ENCODE data around the gene CNKSR1. TPM values are rescaled to one million over a fixed set of nuclear protein-coding genes. Genes with fewer than 3 reads are reported as not detected.

The CNKSR1 gene
- total RNA-seq, 1 donor from 2014 or later = 21.9 TPM

- intact Hi-C loops (cut with DNase I) = no loop called here
- Histone ChIP-seq H3K9me3 (no peaks in the 10 kb centered on the region), H3K4me1 (peaks cover 6% of the 10 kb centered on the region), H3K36me3 (no peaks in the 10 kb centered on the region), H3K27ac (no peak overlapping the region), H3K27me3 (no peaks in the 10 kb centered on the region), H3K4me3 (no peak overlapping the region)
- TF ChIP-seq CTCF (IDR thresholded peaks at IDR 0.05) = no peak
- TF ChIP-seq POLR2A (IDR thresholded peaks at IDR 0.05) = no peak
- no peak for TF ChIP-seq POLR2AphosphoS5 (IDR thresholded peaks at IDR 0.05; ENCODE audit: insufficient read depth in 1 of 2, low read depth in 1 of 2)
- no peak for DNase-seq (ENCODE audit: extremely low spot score in 2 of 2)
Measured at GRCh38 chr1:26184883-26185282, 7.6 kb downstream of the CNKSR1 start.

DNA sequence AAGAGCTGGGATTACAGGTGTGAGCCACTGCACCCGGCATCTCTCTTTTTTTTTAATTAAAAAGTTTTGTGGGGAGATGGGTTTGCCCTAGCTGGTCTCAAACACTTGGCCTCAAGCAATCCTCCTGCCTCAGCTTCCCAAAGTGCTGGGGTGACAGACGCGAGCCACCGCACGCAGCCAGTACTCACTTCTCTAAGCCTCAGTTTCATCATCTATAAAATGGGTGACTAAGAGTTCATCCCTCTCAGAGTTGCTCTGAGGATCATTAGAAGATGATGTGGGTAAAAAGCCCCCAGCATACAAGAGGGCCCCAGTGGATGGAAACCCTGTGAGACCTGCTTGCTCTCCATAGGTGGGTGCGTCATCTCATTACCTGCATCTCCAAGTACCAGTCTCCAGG is 10.6 kb downstream of the CNKSR1 start:
- TF ChIP-seq POLR2AphosphoS5 (IDR thresholded peaks at IDR 0.05; ENCODE audit: insufficient read depth in 1 of 2, low read depth in 1 of 2) = no peak
- no peak for TF ChIP-seq POLR2A (IDR thresholded peaks at IDR 0.05)
- no peak for TF ChIP-seq CTCF (IDR thresholded peaks at IDR 0.05)
- H3K27me3 ChIP-seq = no peaks in the 10 kb centered on the region
- no peaks in the 10 kb centered on the region for H3K36me3 ChIP-seq
- intact Hi-C loops (cut with DNase I) = no loop called here
- H3K9me3 ChIP-seq = no peaks in the 10 kb centered on the region
- DNase-seq (ENCODE audit: extremely low spot score in 2 of 2) = no peak
- H3K4me3 ChIP-seq = no peak overlapping the region
- no peaks in the 10 kb centered on the region for H3K4me1 ChIP-seq
- H3K27ac ChIP-seq = no peak overlapping the region

GRCh38 chr1:26188477-26188876 is 11.2 kb downstream of the CNKSR1 start:
- Histone ChIP-seq H3K27me3 (no peaks in the 10 kb centered on the region), H3K9me3 (no peaks in the 10 kb centered on the region), H3K36me3 (no peaks in the 10 kb centered on the region), H3K4me1 (no peaks in the 10 kb centered on the region), H3K4me3 (no peak overlapping the region), H3K27ac (no peak overlapping the region)
- no peak for DNase-seq (ENCODE audit: extremely low spot score in 2 of 2)
- intact Hi-C loops (cut with DNase I) = no loop called here
- TF ChIP-seq POLR2AphosphoS5 (IDR thresholded peaks at IDR 0.05; ENCODE audit: insufficient read depth in 1 of 2, low read depth in 1 of 2) (no peak), POLR2A (IDR thresholded peaks at IDR 0.05) (no peak), CTCF (IDR thresholded peaks at IDR 0.05) (no peak)

DNA sequence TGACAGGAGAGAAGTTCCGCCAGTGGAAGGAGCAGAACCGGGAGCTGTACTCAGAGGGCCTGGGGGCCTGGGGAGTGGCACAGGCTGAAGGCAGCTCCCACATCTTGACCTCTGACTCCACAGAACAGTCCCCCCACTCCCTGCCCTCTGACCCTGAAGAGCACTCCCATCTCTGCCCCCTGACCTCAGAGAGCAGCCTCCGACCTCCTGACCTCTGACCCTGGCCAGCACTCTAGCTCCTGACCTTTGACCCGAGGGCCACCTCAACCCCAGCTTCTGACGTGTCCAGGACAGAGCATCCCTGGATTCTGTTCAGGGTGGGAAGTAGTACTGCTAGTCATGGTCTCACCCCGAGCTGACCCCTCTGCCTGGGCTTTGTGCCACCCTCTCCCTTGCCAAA is 12.0 kb downstream of the CNKSR1 start:
- no peaks in the 10 kb centered on the region for H3K9me3 ChIP-seq
- no peaks in the 10 kb centered on the region for H3K36me3 ChIP-seq
- TF ChIP-seq CTCF (IDR thresholded peaks at IDR 0.05) = no peak
- TF ChIP-seq POLR2A (IDR thresholded peaks at IDR 0.05) = no peak
- no peak for TF ChIP-seq POLR2AphosphoS5 (IDR thresholded peaks at IDR 0.05; ENCODE audit: insufficient read depth in 1 of 2, low read depth in 1 of 2)
- DNase-seq (ENCODE audit: extremely low spot score in 2 of 2) = no peak
- H3K27ac ChIP-seq = no peak overlapping the region
- intact Hi-C loops (cut with DNase I) = no loop called here
- H3K4me3 ChIP-seq = no peak overlapping the region
- no peaks in the 10 kb centered on the region for H3K4me1 ChIP-seq
- H3K27me3 ChIP-seq = no peaks in the 10 kb centered on the region

DNA sequence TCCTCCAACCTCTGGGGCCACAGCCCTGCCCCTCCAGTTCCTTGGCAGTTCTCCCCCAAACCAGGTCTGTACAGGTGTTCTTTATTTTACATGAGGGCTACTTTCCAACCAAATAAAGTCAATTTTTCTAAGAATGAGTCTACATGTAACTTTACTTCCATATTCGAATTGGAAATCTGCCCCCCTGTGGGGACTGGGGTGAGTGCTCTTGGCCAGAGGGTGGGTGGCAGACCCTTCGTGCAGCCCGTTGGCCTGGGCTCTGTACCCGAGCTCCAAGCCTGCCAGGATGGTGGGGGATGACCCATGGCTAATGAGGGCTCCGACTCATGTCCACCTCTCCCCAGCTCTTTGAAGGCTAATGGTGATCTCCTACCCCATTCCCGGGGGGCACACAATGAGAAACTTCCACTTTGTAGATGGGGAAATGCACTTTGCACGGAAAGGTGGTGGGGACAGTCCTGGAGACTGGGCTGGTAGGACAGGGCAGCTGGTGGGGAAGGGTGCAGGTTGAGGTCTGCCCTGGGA is 12.5 kb downstream of the CNKSR1 start:
- Histone ChIP-seq H3K9me3 (no peaks in the 10 kb centered on the region), H3K36me3 (no peaks in the 10 kb centered on the region)

More for the DNA sequence above, 12.5 kb downstream of the CNKSR1 start:
- intact Hi-C loops (cut with DNase I) = no loop called here
- TF ChIP-seq POLR2AphosphoS5 (IDR thresholded peaks at IDR 0.05; ENCODE audit: insufficient read depth in 1 of 2, low read depth in 1 of 2) (no peak), POLR2A (IDR thresholded peaks at IDR 0.05) (no peak), CTCF (IDR thresholded peaks at IDR 0.05) (no peak)
- Histone ChIP-seq H3K27me3 (no peaks in the 10 kb centered on the region), H3K27ac (no peak overlapping the region), H3K4me3 (no peak overlapping the region), H3K4me1 (no peaks in the 10 kb centered on the region)
- DNase-seq (ENCODE audit: extremely low spot score in 2 of 2) = no peak
